Stimulated activated CD4-positive, alpha-beta T cell treated with anti-CD3 and anti-CD28 coated beads, Interleukin-4, amount 100 ng/mL, for 4 hours (primary cell): ENCODE results near the gene RPP25L.

ENCODE experiments used
- DNase-seq, 2 experiments: peaks; one replicate each; pipeline ENCODE4 v3.0.0-alpha.2; 2020

The RPP25L gene

DNA sequence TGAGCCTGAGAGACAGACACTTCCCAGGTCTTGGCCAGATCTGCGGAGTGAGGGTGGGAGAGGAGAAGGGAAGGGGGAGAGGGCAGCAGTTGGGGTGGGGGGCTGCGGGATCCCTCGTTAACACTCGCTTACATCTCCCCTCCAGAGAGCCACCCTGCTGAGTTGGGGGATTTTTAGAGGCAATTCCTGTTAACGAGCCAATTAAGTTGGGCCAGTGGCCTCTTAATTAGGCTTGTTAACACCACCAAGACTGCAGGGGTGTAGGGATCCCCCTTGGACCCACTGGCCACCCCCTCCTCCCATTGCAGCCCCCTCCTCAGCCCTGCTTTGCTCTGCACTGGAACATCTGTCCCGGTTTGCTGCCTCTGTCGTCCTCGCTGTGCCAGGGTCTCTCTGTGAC is 46.0 kb downstream of the RPP25L start:
- DNase-seq, result no peak

DNA sequence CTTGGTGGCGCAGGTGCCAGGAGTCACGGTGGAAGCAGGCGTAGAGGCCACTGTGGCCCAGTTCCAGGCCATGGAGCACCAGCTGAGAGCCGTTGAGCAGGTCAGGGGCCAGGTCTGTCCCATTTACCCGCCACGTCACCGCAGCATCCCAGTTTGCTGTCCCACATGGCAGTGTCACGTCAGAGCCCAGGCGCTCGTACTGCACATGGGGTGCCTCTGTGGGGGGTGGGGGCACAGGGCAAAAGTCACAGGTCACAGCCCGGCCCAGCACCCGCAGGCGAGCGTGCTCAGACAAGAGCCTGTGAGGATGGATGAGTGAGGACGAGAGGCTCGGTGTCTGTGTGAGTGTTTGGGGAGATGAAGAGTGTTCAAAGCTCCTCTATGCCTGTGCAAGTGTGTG is 47.3 kb downstream of the RPP25L start:
- DNase-seq, result no peak

DNA sequence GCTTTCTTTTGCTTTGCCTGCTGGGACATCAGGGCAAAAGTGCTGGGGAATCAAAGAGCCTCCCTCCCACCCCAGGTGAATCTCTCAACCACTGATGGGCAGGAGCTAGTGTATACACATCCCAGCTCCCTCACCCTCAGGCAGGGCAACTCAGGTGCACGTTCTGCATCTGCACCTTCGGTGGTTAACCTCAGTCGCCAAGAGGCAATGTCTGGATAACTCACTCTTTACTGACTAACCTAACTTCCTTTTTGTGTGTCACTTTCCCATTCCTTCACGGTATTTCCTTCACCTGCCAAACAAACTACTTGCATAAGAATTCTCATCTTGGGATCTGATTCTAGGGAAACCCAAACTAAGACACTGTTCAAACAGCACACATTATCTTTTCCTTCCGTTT is 48.6 kb downstream of the RPP25L start:
- no peak for DNase-seq

DNA sequence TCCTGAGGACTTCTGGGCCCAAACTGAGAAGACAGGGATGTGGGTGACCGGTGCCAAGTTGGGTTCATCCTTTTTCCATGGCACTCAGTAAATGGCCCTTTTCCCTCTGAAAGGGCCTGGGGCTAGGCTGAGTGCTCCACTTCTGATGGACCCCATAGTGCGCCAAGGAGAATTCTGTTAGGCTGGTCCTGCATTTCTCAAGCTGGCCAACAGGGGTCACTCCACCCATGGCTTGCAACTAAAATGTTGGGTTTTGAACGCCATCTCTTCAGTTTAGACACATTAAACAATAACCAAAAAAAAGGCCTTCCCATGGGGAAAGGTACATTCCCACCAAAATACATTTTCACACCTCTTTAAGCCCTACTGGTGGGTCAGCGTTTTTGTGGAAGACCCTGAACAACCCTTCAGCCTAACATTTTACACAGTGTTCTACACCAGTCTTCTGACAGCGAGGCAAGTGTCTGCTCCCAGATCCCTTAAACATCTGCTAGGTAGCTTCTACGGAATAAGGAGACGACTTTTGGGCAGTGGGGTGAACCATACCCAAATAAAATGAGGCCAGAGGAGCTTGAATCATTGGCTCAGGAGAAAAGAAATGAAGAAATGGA is 49.7 kb downstream of the RPP25L start:
- DNase-seq, result no peak

DNA sequence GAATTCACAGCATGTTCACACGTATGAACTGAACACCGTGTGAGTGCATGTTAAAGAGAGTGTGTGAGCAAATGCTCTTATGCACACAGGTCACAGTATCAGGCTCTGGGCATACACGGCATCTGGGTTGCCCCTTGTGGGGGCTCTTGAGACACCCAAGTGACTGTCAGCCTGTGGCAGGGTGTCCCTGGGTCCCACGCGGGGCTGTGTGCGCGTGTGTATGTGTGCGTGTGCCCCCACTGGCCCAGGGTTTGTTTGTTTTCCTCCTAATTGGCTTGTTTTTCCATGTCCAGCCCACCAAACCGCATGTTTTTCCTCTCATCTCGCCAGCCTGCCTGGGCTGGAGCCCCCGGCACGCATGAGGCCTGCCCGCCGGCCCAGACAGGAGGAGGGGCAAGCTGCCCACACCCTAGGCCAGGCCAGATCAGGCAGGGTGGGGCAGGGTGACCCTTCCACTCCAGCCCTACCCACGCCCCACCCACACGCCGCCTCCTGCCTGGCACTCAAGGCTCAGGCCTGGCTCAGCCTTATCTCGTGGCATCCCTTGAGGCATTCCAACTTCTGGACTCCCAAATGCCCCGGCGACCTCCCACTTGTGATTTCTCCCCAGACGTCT is 51.2 kb downstream of the RPP25L start:
- DNase-seq, result no peak
